ENCODE measurements around the gene CDH16. TPM values are rescaled to one million over a fixed set of nuclear protein-coding genes. Genes with fewer than 3 reads are reported as not detected.

Gene CDH16
- total RNA-seq, 1 donor from 2014 or later: not detected

GRCh38 chr16:66869424-66869823 is 49.3 kb downstream of the CDH16 start:
- H3K27ac ChIP-seq (replicated peaks): no peak overlapping the region
- no peak for TF ChIP-seq CTCF (IDR thresholded peaks at IDR 0.05; ENCODE audit: borderline replicate concordance)
- peaks cover 11% of the 10 kb centered on the region for H3K4me1 ChIP-seq
- H3K4me3 ChIP-seq: no peak overlapping the region
- DNase-seq: no peak
- H3K9me3 ChIP-seq (replicated peaks): no peaks in the 10 kb centered on the region
- H3K27me3 ChIP-seq (ENCODE audit: low read depth): no peaks in the 10 kb centered on the region
- H3K36me3 ChIP-seq: no peaks in the 10 kb centered on the region
- intact Hi-C loops (cut with micrococcal nuclease): loop anchor here (10.0 kb wide), 1 partner anchor 145 kb away; no protein-coding TSS in a partner anchor

- H3K4me3 ChIP-seq: no peak overlapping the region
- DNase-seq: no peak
- no peaks in the 10 kb centered on the region for H3K9me3 ChIP-seq (replicated peaks)
- no peak overlapping the region for H3K27ac ChIP-seq (replicated peaks)
- no peaks in the 10 kb centered on the region for H3K27me3 ChIP-seq (ENCODE audit: low read depth)
- no peaks in the 10 kb centered on the region for H3K36me3 ChIP-seq
- intact Hi-C loops (cut with micrococcal nuclease): loop anchor here (10.0 kb wide), 1 partner anchor 139 kb away; no protein-coding TSS in a partner anchor
- peaks cover 12% of the 10 kb centered on the region for H3K4me1 ChIP-seq
- TF ChIP-seq CTCF (IDR thresholded peaks at IDR 0.05; ENCODE audit: borderline replicate concordance): no peak
Measured at GRCh38 chr16:66863707-66864106, 55.0 kb downstream of the CDH16 start.

GRCh38 chr16:66862023-66862520 is 56.6 kb downstream of the CDH16 start:
- no peak for DNase-seq
- H3K36me3 ChIP-seq: no peaks in the 10 kb centered on the region
- no peak overlapping the region for H3K27ac ChIP-seq (replicated peaks)
- H3K4me1 ChIP-seq: peaks cover 12% of the 10 kb centered on the region
- intact Hi-C loops (cut with micrococcal nuclease): loop anchor here (10.0 kb wide), 1 partner anchor 137 kb away; no protein-coding TSS in a partner anchor
- no peak for TF ChIP-seq CTCF (IDR thresholded peaks at IDR 0.05; ENCODE audit: borderline replicate concordance)
- no peak overlapping the region for H3K4me3 ChIP-seq
- H3K27me3 ChIP-seq (ENCODE audit: low read depth): no peaks in the 10 kb centered on the region
- H3K9me3 ChIP-seq (replicated peaks): no peaks in the 10 kb centered on the region

GRCh38 chr16:66859397-66860068 is 59.2 kb downstream of the CDH16 start:
- Histone ChIP-seq H3K27me3 (ENCODE audit: low read depth) (no peaks in the 10 kb centered on the region), H3K4me1 (peaks cover 12% of the 10 kb centered on the region), H3K4me3 (no peak overlapping the region), H3K27ac (replicated peaks) (peak overlapping the region; percentile 8), H3K9me3 (replicated peaks) (no peaks in the 10 kb centered on the region), H3K36me3 (no peaks in the 10 kb centered on the region)
- intact Hi-C loops (cut with micrococcal nuclease): loop anchor here (10.0 kb wide), 1 partner anchor 135 kb away; no protein-coding TSS in a partner anchor
- no peak for DNase-seq
- no peak for TF ChIP-seq CTCF (IDR thresholded peaks at IDR 0.05; ENCODE audit: borderline replicate concordance)

GRCh38 chr16:66858740-66859396 is 59.8 kb downstream of the CDH16 start:
- Histone ChIP-seq H3K4me1 (peaks cover 12% of the 10 kb centered on the region), H3K36me3 (no peaks in the 10 kb centered on the region), H3K9me3 (replicated peaks) (no peaks in the 10 kb centered on the region), H3K27ac (replicated peaks) (peak overlapping the region; percentile 8), H3K4me3 (no peak overlapping the region), H3K27me3 (ENCODE audit: low read depth) (no peaks in the 10 kb centered on the region)
- peak; percentile 71 for DNase-seq
- TF ChIP-seq CTCF (IDR thresholded peaks at IDR 0.05; ENCODE audit: borderline replicate concordance): no peak
- intact Hi-C loops (cut with micrococcal nuclease): no loop called here

Other genes with a start within 250 kb of the CDH16 start
- gene CMTM4, start 222.1 kb downstream of the CDH16 start, total RNA-seq: 11.3 TPM
- 82.9 TPM for gene DYNC1LI2, start 167.3 kb downstream of the CDH16 start, total RNA-seq
- not detected for gene TERB1, start 117.3 kb downstream of the CDH16 start, total RNA-seq
- 28.4 TPM for gene NAE1, start 87.9 kb downstream of the CDH16 start, total RNA-seq
- not detected for gene CA7, start 74.5 kb downstream of the CDH16 start, total RNA-seq
- 2.8 TPM for gene PDP2, start 38.4 kb downstream of the CDH16 start, total RNA-seq
- 135 TPM for gene RRAD, start 6.7 kb upstream of the CDH16 start, total RNA-seq
- 127 TPM for gene CIAO2B, start 15.5 kb upstream of the CDH16 start, total RNA-seq
- gene CES2, start 16.6 kb upstream of the CDH16 start, total RNA-seq: 88.5 TPM
- 1.0 TPM for gene CES3, start 42.4 kb upstream of the CDH16 start, total RNA-seq
- gene CES4A, start 69.7 kb upstream of the CDH16 start, total RNA-seq: 11.0 TPM
- gene CBFB, start 110.3 kb upstream of the CDH16 start, total RNA-seq: 25.2 TPM
- gene PHAF1, start 191.1 kb upstream of the CDH16 start, total RNA-seq: 10.4 TPM
- gene B3GNT9, start 232.1 kb upstream of the CDH16 start, total RNA-seq: 9.8 TPM
- 9.8 TPM for gene TRADD, start 241.0 kb upstream of the CDH16 start, total RNA-seq
- gene FBXL8, start 241.1 kb upstream of the CDH16 start, total RNA-seq: 9.4 TPM
- gene HSF4, start 245.9 kb upstream of the CDH16 start, total RNA-seq: 70.5 TPM